ENCODE measurements around the gene TMEM100. TPM values are rescaled to one million over a fixed set of nuclear protein-coding genes. Genes with fewer than 3 reads are reported as not detected.
A peak's percentile ranks its signal among the peaks of the same experiment; 100 is the strongest.

Gene TMEM100
- total RNA-seq, 4 donors from 2014 or later: 1.00 to 7.8 (median 4.1) TPM; not detected in 1

DNA sequence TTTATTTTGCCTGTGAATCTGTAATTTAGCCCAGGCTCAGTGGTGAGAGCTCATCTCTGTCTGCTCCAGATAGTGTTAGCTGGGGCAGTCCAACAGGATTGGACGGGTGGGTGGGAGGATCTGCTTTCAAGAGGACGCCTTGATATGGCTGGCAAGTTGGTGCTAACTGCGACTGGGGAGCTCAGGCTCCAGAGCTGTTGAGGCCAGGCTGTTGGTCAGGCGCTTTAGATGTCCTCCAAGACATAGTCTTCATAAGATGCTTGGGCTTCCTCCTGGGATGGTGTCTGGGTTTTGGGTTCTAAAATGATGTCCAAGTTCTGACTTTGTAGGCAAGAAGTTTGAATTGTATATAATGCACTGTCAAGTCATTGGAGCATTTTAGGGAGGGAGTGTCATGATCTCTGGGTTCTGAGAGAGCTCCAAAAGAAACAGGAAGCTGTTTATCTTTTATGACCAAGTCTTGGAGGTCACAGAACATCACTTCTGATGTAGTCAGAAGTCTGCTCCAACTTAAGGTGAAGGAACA lies 15.4 kb upstream of the TMEM100 start:
- intact Hi-C loops (cut with DNase I; ENCODE audit: low total_unique reads) (no loop called here), in situ Hi-C loops (cut with MboI; ENCODE audit: low pct_ligation_motif_present in 1 of 4, low pct_unique_long_range_greater_than_20kb in 1 of 4, low sequenced_read_pairs in 3 of 4) (no loop called here)
- no peak overlapping the region for H3K4me3 ChIP-seq
- DNase-seq: no peak
- TF ChIP-seq POLR2AphosphoS5 (IDR thresholded peaks at IDR 0.05): no peak
- TF ChIP-seq, protein P1, sequence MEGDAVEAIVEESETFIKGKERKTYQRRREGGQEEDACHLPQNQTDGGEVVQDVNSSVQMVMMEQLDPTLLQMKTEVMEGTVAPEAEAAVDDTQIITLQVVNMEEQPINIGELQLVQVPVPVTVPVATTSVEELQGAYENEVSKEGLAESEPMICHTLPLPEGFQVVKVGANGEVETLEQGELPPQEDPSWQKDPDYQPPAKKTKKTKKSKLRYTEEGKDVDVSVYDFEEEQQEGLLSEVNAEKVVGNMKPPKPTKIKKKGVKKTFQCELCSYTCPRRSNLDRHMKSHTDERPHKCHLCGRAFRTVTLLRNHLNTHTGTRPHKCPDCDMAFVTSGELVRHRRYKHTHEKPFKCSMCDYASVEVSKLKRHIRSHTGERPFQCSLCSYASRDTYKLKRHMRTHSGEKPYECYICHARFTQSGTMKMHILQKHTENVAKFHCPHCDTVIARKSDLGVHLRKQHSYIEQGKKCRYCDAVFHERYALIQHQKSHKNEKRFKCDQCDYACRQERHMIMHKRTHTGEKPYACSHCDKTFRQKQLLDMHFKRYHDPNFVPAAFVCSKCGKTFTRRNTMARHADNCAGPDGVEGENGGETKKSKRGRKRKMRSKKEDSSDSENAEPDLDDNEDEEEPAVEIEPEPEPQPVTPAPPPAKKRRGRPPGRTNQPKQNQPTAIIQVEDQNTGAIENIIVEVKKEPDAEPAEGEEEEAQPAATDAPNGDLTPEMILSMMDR (IDR thresholded peaks at IDR 0.05): no peak
- TF ChIP-seq POLR2A (IDR thresholded peaks at IDR 0.05): no peak
- no peak for TF ChIP-seq EP300 (IDR thresholded peaks at IDR 0.05; ENCODE audit: low read depth)
- H3K36me3 ChIP-seq: no peaks in the 10 kb centered on the region
- H3K27ac ChIP-seq: no peak overlapping the region
- H3K4me1 ChIP-seq: peaks cover 0 to 9% (median 3%) of the 10 kb centered on the region in 4 donors
- WGBS, 2 donors (ENCODE audit: low coverage in 1 of 2): 76 to 100% methylated on average over 1 to 4 of the region's 4 CpGs
- no peaks in the 10 kb centered on the region for H3K9me3 ChIP-seq
- H3K27me3 ChIP-seq: no peaks in the 10 kb centered on the region

DNA sequence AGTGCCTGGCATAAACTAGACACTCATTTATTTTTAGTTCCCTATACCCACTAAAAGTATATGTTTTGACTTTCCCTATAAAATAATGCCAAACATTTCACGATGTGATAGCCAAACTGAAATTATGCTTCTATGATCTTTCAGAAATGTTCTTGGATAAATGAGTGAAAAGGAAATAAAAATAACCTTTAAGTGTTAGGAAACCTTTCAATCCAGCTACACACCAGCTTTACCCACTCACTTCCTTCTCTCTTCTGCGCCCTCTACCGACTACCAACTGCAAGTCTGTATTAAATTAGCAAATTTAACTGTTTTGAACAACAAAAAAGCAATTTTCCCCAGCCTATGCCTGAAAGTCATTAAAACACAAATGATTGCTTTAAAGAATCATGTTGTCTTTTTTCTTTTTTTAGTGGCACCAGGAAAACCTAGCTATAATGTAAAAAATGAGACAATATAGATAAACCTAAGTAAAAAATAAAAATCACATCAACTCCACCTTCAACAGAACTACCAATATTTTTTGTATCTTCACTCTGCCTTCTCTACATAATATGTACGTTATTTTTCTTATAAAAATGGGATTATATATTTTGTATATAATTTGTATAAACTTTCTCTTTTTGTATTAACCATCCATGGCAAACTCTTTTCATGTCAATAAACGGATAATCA lies 13.2 kb upstream of the TMEM100 start:
- DNase-seq: peak; percentile 20
- WGBS, 2 donors (ENCODE audit: low coverage in 1 of 2): 32 to 33% methylated on average over 5 of the region's 5 CpGs
- TF ChIP-seq POLR2A (IDR thresholded peaks at IDR 0.05): no peak
- TF ChIP-seq, protein P1 (IDR thresholded peaks at IDR 0.05): peak; percentile 47 to 65 (median 59)
- intact Hi-C loops (cut with DNase I; ENCODE audit: low total_unique reads) (no loop called here), in situ Hi-C loops (cut with MboI; ENCODE audit: low pct_ligation_motif_present in 1 of 4, low pct_unique_long_range_greater_than_20kb in 1 of 4, low sequenced_read_pairs in 3 of 4) (no loop called here)
- Histone ChIP-seq H3K36me3 (no peaks in the 10 kb centered on the region), H3K27me3 (no peaks in the 10 kb centered on the region), H3K9me3 (no peaks in the 10 kb centered on the region), H3K4me1 (peaks cover 0 to 27% (median 15%) of the 10 kb centered on the region in 4 donors), H3K4me3 (no peak overlapping the region), H3K27ac (no peak overlapping the region)

GRCh38 chr17:55734128-55734781 lies 11.6 kb upstream of the TMEM100 start:
- no peak for DNase-seq
- no peak overlapping the region for H3K4me3 ChIP-seq
- 23 to 25% methylated on average over 4 of the region's 4 CpGs for WGBS, 2 donors (ENCODE audit: low coverage in 1 of 2)
- in situ Hi-C loops (cut with MboI; ENCODE audit: low pct_ligation_motif_present in 1 of 4, low pct_unique_long_range_greater_than_20kb in 1 of 4, low sequenced_read_pairs in 3 of 4) (no loop called here), intact Hi-C loops (cut with DNase I; ENCODE audit: low total_unique reads) (no loop called here)
- H3K9me3 ChIP-seq: no peaks in the 10 kb centered on the region
- TF ChIP-seq POLR2A (IDR thresholded peaks at IDR 0.05) (no peak), POLR2AphosphoS5 (IDR thresholded peaks at IDR 0.05) (no peak), EP300 (IDR thresholded peaks at IDR 0.05; ENCODE audit: low read depth) (no peak)
- TF ChIP-seq, protein P1 (IDR thresholded peaks at IDR 0.05): no peak
- no peaks in the 10 kb centered on the region for H3K27me3 ChIP-seq
- peak overlapping the region in 1 of 4 donors; percentile 77 for H3K27ac ChIP-seq
- no peaks in the 10 kb centered on the region for H3K36me3 ChIP-seq
- peaks cover 0 to 31% (median 15%) of the 10 kb centered on the region in 4 donors for H3K4me1 ChIP-seq

- WGBS, 2 donors (ENCODE audit: low coverage in 1 of 2): 54% methylated on average over 8 of the region's 10 CpGs; no CpG with 5 or more reads in 1 of the 2 donors
Measured at GRCh38 chr17:55731586-55732250, 9.1 kb upstream of the TMEM100 start.

More at GRCh38 chr17:55731586-55732250, 9.1 kb upstream of the TMEM100 start:
- intact Hi-C loops (cut with DNase I; ENCODE audit: low total_unique reads) (no loop called here), in situ Hi-C loops (cut with MboI; ENCODE audit: low pct_ligation_motif_present in 1 of 4, low pct_unique_long_range_greater_than_20kb in 1 of 4, low sequenced_read_pairs in 3 of 4) (no loop called here)
- H3K4me3 ChIP-seq: peak overlapping the region in 1 of 4 donors; percentile 2
- H3K9me3 ChIP-seq: no peaks in the 10 kb centered on the region
- peaks cover 0 to 31% (median 18%) of the 10 kb centered on the region in 4 donors for H3K4me1 ChIP-seq
- no peak for TF ChIP-seq POLR2A (IDR thresholded peaks at IDR 0.05)
- TF ChIP-seq, protein P1 (IDR thresholded peaks at IDR 0.05): no peak
- peak in 1 of 3 donors; percentile 24 for TF ChIP-seq POLR2AphosphoS5 (IDR thresholded peaks at IDR 0.05)
- TF ChIP-seq EP300 (IDR thresholded peaks at IDR 0.05; ENCODE audit: low read depth): no peak
- peak; percentile 24 for DNase-seq
- H3K27ac ChIP-seq: peak overlapping the region; percentile 57 to 80 (median 72)
- no peaks in the 10 kb centered on the region for H3K27me3 ChIP-seq
- no peaks in the 10 kb centered on the region for H3K36me3 ChIP-seq

Measured in transverse colon (tissue), 4 donors.